ENCODE data around the gene ASB13.

ASB13 gene

DNA sequence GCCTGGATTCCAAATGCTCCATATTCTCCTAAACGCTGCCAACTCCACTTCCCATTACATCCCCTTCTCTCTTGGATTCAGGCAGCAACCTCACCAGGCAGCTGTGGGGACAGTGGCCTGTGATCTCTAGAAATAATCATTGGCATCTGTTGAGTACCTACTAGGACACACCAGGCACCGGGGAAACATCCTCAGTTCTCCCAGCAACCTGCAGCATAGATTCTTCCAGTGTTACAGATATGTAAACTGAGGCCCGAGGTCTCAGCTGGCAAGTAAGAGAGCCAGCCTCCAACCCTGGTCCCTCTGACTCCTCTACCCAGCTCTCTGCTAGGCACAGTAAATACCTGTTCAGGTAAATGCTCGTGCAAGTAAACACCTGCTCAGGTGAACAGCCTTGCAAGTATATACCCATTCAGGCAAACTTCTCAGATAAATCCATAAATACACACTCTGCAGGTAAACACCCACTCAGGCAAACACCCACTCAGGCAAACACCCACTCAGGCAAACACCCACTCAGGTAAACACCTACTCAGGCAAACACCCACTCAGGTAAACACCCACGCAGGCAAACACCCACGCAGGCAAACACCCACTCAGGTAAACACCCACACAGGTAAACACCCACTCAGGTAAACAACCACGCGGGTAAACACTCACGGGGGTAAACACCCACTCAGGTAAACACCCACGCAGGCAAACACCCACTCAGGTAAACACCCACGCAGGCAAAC is 18.7 kb downstream of the ASB13 start:
- no peak overlapping the region for H3K4me3 ChIP-seq (ENCODE audit: low read length)
- DNase-seq (ENCODE audit: low read depth) = no peak
- TF ChIP-seq CTCF (conservative IDR thresholded peaks at IDR 0.05; ENCODE audit: low read length) = no peak

DNA sequence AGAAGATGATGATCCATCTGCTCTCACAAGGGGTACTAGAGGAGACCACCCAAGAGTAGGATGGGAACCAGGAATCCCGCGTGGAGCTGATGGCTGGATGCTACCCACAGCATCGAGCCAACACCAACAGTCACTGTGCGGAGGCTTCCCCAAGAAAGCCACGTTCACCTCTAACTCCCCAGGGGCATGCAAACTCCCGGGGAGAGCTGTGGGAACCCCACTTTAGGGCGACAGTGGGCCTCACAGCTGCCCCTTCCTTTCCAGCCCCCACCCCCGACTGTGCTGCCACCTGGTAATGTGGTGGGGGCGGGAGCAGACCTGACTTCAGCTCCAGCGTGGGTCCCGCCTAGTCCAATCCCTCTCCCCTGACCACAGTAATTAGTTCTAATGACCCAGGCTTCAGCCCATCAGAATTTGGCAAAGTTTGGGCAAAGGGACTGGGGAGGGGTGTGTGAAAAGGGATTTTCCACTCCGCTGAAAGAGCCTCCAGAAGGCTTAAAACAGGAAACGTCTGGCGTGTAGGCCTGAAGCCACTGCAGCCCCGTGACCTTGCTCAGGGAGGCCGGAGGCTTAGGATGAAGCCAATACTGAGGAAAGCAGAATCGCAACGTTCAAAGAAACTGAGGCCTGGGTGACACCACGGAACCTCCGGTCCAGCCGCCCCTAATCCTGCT is 20.3 kb downstream of the ASB13 start:
- no peak for TF ChIP-seq CTCF (conservative IDR thresholded peaks at IDR 0.05; ENCODE audit: low read length)
- no peak for DNase-seq (ENCODE audit: low read depth)
- H3K4me3 ChIP-seq (ENCODE audit: low read length) = no peak overlapping the region

DNA sequence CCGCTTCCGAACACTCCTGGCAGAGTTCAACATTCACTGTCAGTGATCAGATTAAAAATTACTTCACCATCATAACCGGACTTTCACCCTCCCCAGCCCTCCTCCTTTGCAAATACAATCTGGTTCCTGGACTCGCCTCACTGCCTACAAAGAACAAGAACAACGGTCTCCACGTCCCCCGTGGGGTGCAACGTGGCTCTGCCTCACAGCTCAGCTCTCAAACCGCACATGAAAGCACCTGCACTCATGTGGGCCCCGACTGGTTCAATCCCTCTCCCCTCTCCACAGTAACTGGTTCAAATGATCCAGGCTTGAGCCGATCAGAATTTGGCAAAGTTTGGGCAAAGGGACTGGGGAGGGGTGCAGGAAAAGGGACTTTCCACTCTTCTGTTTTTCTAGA is 21.0 kb downstream of the ASB13 start:
- no peak for DNase-seq (ENCODE audit: low read depth)
- no peak overlapping the region for H3K4me3 ChIP-seq (ENCODE audit: low read length)
- no peak for TF ChIP-seq CTCF (conservative IDR thresholded peaks at IDR 0.05; ENCODE audit: low read length)

DNA sequence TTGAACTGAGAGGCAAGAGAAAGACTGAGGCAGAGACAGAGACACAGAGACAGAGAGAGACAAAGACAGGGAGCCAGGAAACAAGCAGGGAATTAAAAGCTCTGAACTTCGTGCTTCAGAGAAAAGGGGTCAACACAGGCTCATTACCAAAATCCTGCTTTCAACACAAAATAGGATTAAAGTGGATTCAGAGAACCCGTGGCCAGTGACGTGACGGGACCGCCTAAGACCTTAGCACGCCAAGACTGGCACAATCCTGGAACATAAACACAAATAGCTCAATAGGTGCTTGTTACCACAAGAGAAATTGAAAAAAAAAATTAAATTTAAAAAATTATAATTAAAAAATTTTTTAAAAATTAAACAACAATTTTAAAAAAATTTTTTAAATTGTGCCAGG is 21.5 kb downstream of the ASB13 start:
- no peak for TF ChIP-seq CTCF (conservative IDR thresholded peaks at IDR 0.05; ENCODE audit: low read length)
- H3K4me3 ChIP-seq (ENCODE audit: low read length) = no peak overlapping the region
- DNase-seq (ENCODE audit: low read depth) = no peak

- DNase-seq (ENCODE audit: low read depth) = peak; percentile 77
- no peak for TF ChIP-seq CTCF (conservative IDR thresholded peaks at IDR 0.05; ENCODE audit: low read length)
- no peak overlapping the region for H3K4me3 ChIP-seq (ENCODE audit: low read length)
Measured at GRCh38 chr10:5643346-5644067, 22.9 kb downstream of the ASB13 start.

DNA sequence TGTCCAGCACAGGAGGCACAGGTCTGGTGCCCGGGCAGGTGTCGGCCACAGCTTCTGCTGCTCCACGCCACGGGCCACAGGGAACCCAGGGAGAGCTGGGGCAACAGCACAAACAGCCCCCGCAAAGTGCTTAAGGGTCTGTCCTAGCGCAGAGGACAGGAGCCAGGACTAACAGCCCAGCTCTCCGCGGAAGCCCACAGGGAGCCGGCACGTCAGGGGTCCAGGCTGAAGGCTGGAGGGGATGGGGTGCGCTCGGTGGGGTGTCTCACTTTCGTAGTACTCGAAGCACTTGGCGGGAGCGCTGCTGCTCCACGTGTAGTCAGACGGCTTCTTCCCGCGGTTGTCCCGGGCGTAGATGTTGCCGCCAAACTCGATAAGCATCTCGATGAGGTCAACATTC is 24.9 kb downstream of the ASB13 start:
- no peak overlapping the region for H3K4me3 ChIP-seq (ENCODE audit: low read length)
- TF ChIP-seq CTCF (conservative IDR thresholded peaks at IDR 0.05; ENCODE audit: low read length) = no peak
- no peak for DNase-seq (ENCODE audit: low read depth)
